COLO668 (cell line): ENCODE data around the gene POLR2E.
"Not testable (repeated sequence)": the region's sequence is repeated elsewhere in the genome, so short reads cannot be mapped to it uniquely, and the experiment has no call there.

Experiments used
- DNase-seq: peaks from one replicate; lab custom pipeline; 2025; ENCODE audit not compliant: unreplicated experiment; lab: John Stamatoyannopoulos, UW

Gene POLR2E

GRCh38 chr19:1126984-1127760, 32.0 kb upstream of the POLR2E start:
- no peak for DNase-seq

- DNase-seq: no peak
Observed at GRCh38 chr19:1125601-1126467, 30.7 kb upstream of the POLR2E start.

GRCh38 chr19:1123885-1124677, 28.9 kb upstream of the POLR2E start:
- no peak for DNase-seq

GRCh38 chr19:1123381-1123780, 28.2 kb upstream of the POLR2E start:
- DNase-seq: no peak

- DNase-seq: peak; percentile 53
Observed at GRCh38 chr19:1122972-1123363, 27.8 kb upstream of the POLR2E start.

GRCh38 chr19:1122021-1122971, 27.1 kb upstream of the POLR2E start:
- no peak for DNase-seq

- no peak for DNase-seq
Observed at GRCh38 chr19:1121395-1121794, 26.2 kb upstream of the POLR2E start.

GRCh38 chr19:1119475-1120217, 24.5 kb upstream of the POLR2E start:
- no peak for DNase-seq

- no peak for DNase-seq
Observed at GRCh38 chr19:1118999-1119398, 23.8 kb upstream of the POLR2E start.

GRCh38 chr19:1117654-1118053, 22.5 kb upstream of the POLR2E start:
- no peak for DNase-seq

- no peak for DNase-seq
Observed at GRCh38 chr19:1116726-1117581, 21.8 kb upstream of the POLR2E start.

GRCh38 chr19:1115646-1116420, 20.7 kb upstream of the POLR2E start:
- DNase-seq: no peak

- DNase-seq: not testable (repeated sequence)
Observed at GRCh38 chr19:1114728-1115127, 19.6 kb upstream of the POLR2E start.

GRCh38 chr19:1113986-1114483, 18.9 kb upstream of the POLR2E start:
- DNase-seq: no peak

- DNase-seq: peak; percentile 95
Observed at GRCh38 chr19:1113030-1113985, 18.1 kb upstream of the POLR2E start.

GRCh38 chr19:1112268-1113029, 17.3 kb upstream of the POLR2E start:
- no peak for DNase-seq
